Esophagus mucosa (tissue), 1 donor: ENCODE data around the gene UGT8. TPM values are rescaled to one million over a fixed set of nuclear protein-coding genes. Genes with fewer than 3 reads are reported as not detected.

ENCODE experiments used
- ATAC-seq: fragments of 200-7000 bp; cut with Tn5 transposase; one replicate; pipeline ENCODE4 v1.9.1; 2020
- total RNA-seq: library from RNA; stranded (reverse); gene quantifications from one replicate; pipeline ENCODE4 v1.2.4, GENCODE V29; 2023
- donor health status: DM: yes; HTN: yes; CAD: no.

UGT8 gene
- total RNA-seq, 1 donor from 2014 or later: 1.1 TPM

- no peak for ATAC-seq
These were observed 94.4 kb downstream of the UGT8 start for GRCh38 chr4:114692958-114693357.

- ATAC-seq: no peak
These were observed 96.2 kb downstream of the UGT8 start for GRCh38 chr4:114694770-114695169.

DNA sequence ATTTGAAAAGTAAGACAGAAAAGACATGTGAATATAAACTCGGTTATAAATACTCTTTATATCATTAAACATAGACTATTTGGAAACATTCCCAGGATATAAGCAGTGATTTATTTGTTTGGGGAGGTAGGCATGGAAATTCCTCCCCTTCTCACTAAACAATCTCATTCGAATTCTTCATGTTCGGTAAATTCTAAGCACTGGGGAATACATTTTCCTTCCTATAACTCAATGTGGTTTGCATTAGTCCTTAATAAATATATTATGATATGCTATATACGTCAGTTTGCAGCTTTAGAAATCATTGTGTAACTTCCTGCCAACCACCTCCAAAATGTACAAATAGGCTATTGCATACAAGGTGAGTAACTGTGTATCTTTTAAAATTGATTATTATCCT is 99.6 kb downstream of the UGT8 start:
- ATAC-seq: no peak

DNA sequence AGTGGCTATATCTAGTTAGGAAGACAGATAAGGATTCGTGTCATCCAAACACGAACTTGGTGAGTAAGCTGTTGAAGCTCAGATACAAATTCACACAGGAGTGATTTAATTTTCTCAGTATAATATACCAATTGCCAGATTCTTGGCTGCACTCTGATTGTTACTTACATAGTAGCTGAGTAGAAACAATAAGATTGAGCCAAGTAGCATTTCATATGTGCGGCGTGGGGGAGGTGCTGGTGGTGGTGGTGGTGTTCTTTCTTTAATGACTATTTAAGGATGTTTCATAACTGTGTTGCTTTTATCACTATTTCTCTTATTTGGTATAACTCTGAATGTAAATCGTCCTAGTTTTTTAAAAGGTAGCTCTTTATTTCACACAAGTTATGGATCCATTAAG is 102.9 kb downstream of the UGT8 start:
- no peak for ATAC-seq

DNA sequence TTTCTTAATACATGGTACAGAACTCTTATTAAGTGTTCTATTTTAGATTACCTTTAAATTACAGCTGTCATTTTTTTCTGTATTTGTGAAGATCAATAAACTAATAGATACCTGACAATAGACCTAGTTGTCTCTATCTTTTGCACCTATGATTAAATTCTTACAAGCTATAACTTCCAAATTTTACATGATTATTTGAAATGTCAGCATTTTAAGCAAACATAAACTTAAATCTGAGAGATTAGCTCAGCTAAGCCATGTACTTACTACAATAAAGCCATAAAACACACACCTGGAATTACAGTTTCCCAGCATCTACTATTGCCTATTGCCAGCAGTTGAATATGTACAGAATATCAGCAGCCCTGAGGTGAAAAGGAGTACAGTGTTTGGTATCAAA is 118.8 kb downstream of the UGT8 start:
- ATAC-seq: no peak

DNA sequence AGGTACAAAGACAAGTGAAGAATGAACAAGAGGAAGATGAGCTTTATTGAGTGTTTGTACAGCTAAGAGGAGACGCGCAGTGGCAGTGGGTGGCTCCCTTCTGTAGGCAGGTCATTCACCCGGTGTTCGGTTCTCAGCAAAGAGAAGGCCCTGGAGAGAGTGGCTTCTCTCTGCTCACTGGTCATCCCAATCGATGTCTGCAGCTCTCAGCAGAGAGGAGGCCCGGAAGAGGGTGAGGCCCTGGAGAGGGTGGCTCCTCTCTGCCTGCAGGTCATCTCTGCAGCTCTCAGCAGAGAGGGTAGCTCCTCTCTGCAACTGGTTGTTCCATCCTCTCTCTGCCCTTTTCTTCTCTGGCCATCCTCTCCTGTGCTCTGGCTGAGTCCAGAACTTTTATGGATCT is 126.5 kb downstream of the UGT8 start:
- no peak for ATAC-seq

DNA sequence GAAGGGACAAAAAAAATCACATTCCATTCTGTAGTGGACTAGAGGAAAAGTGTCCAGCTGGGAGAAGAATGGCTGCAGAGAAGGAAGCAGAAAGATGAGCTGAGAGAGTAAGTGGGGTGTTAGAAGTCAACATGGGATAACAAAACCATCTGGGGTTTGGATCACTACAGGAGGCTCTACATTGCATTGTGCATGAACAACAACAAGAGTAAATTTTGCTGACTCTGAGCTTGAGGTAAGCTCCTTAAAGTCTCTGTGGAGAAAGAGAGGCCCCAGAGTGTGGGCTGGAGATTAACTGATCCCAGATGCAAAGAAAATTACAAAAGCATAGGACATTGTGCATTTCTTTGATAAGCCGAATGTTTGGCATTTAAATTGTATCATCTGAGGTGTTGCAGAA is 128.9 kb downstream of the UGT8 start:
- no peak for ATAC-seq
